GM21737 (cell line): ENCODE data around the gene PLA2G6.
"Not testable (repeated sequence)": the region's sequence is repeated elsewhere in the genome, so short reads cannot be mapped to it uniquely, and the experiment has no call there.

Experiments used
- ATAC-seq: cut with Tn5 transposase; IDR thresholded peaks from one replicate; pipeline ENCODE4 v1.9.1; 2021; ENCODE audit warnings: mild to moderate bottlenecking, moderate library complexity; ENCODE audit not compliant: unreplicated experiment

The PLA2G6 gene

DNA sequence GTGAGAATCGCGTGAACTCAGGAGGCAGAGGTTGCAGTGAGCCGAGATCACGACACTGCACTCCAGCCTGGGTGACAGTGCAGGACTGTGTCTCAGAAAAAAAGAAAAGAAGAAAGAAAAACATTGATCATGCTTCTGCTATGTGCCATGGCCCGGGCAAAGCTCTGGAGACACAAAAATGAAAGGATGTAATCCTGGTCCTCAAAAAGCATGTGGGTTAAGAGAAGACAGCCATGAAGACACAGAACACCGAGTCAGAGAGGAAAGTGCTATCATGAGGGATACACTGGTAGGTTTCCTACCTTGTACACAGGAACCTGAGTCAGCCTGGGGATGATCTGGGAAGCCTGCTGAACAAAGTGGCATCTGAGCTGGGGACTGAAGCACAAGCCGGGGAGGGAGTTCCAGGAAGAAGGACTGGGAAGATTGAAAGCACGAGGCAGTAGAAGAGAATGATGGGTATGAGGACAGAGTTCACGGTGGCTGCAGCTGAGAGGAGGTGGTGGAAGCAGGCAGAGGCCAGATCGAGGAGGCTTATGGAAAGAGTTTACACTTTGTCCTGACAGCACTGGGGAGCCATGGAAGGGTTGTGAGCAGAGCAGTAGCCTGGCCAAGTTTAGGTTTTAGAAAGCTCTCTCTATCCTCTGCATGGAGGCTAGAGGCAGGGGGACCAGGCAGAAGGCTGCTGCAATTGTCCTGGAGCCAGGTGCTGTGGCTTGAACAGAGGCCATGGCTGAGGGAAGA is 10.3 kb upstream of the PLA2G6 start:
- ATAC-seq: no peak

- ATAC-seq: no peak
Measured at GRCh38 chr22:38191055-38191454, 9.4 kb upstream of the PLA2G6 start.

- ATAC-seq: no peak
Measured at GRCh38 chr22:38190581-38190980, 9.0 kb upstream of the PLA2G6 start.

DNA sequence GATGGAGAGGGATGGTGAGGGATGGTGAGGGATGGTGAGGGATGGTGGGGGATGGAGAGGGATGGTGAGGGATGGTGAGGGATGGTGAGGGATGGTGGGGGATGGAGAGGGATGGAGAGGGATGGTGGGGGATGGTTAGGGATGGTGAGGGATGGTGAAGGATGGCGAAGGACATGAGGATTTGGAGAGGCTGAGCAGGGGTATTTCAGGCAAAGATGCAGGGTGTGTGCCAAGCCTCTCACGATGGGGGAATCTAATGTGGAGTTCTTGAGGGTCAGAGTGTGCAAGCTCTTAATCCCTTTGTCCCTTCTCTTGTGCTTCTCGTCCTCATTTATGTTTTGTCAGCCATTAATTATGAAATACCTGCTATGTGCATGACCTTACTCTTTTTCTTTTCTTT is 7.5 kb upstream of the PLA2G6 start:
- no peak for ATAC-seq

- ATAC-seq: no peak
Measured at GRCh38 chr22:38187413-38188212, 6.0 kb upstream of the PLA2G6 start.

DNA sequence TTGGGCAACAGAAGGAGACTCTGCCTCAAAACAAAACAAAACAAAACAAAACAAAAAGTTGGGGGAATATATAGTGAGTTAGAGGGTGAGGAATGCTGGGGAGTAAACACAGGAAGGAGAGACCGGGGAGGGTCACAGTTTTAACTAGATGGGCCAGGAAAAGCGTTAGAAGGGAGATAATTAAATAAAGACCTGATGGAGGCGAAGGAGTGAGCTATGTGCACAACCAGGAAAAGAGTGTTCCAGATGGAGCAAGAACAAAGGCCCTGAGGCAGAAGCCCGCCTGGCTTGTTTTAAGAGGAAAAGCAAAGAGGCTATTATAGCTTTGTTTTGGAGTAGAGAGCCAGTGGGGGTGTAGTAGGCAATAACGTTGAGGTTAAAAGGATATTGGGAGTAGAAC is 4.8 kb upstream of the PLA2G6 start:
- ATAC-seq: no peak

- no peak for ATAC-seq
Measured at GRCh38 chr22:38184788-38185187, 3.2 kb upstream of the PLA2G6 start.

- ATAC-seq: peak; percentile 30
Measured at GRCh38 chr22:38180841-38181452, 683 bp downstream of the PLA2G6 start.

DNA sequence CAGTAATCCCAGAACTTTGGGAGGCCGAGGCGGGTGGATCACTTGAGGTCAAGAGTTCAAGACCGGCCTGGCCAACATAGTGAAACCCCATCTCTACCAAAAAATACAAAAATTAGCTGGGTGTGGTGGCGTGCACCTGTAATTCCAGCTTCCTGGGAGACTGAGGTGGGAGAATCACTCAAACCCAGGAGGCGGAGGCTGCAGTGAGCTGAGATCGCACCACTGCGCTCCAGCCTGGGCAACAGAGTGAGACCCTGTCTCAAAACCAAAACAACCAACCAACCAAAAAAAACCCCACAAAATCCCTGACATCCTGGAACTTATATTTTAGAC is 3.1 kb downstream of the PLA2G6 start:
- not testable (repeated sequence) for ATAC-seq

DNA sequence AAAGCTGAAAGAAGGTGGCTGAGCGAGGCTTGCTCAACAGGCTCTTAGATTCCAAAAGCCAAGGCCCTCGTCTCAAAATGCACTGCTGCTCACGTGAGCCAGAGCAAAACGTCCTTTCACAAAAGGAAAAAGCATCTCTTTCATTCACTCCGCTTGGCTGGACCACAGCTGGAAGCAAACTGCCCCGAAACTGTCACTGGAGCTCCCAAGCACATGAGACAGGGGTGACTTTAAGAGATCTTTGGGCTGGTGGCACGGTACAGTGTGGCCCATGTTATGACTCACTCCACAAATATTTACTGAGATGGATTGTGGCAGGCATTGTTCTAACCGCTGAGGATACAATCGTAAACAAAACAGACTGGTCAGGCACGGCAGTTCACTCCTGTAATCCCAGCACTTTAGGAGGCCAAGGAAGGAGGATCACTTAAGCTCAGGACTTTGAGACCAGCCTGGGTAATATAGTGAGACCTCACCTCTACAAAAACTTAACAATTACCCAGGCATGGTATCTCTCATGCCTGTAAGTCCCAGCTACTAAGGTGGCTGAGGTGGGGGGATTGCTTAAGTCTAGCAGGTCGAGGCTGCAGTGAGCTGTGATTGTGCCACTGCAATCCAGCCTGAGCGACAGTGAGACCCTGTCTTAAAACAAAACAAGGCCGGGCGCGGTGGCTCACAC is 3.6 kb downstream of the PLA2G6 start:
- no peak for ATAC-seq

DNA sequence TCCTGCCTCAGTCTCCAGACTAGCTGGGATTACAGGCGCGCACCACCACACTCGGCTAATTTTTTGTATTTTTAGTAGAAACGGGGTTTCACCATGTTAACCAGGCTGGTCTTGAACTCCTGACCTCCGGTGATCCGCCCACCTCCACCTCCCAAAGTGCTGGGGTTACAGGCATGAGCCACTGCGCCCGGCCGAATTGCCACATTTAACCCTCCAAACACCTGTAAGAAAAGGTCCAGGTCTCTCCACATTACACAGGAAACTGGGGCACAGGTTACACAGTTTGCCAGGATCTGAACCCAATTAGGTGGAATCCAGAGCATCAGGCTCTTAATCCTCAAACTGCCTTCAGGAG is 4.1 kb downstream of the PLA2G6 start:
- ATAC-seq: not testable (repeated sequence)

DNA sequence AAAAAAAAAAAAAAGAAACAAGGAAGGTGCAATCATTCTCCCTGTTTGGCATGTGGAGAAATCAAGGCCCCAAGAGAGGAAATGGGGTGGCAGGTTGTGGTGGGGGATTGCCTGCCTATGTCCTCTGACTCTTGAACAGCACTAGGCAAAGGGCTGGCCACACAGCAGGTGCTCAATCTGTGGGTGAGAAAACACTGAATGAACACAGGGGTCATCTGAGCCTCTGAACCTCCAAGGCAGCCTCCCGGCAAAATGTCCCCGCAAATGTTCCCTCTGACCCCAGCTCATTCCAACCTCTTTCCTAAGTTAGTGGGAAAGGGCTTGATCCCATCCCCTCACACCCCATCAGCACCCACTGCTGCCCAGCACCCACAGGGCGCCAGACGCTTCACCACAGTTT is 4.6 kb downstream of the PLA2G6 start:
- ATAC-seq: no peak

GRCh38 chr22:38176170-38176741 is 5.4 kb downstream of the PLA2G6 start:
- no peak for ATAC-seq

- ATAC-seq: no peak
Measured at GRCh38 chr22:38175206-38176118, 6.2 kb downstream of the PLA2G6 start.

DNA sequence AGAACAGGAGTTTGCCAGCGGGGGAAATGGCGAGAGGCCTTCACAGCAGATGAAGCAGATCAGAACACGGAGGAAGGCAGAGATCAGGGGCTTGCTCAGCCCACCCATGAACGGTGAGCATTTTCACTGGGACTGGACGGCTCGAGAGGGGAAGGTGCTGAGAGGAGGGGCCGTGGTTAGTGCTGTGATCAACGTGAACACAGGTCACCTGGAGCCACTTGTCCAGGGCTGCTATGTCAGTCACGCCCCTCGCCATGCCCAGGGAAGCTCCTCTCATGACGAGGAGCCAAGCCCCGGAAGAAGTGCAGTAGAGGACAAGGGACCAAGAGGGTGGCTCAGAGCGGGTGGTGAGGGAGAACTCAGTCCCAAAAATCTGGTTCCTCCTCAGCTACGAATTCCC is 7.0 kb downstream of the PLA2G6 start:
- no peak for ATAC-seq

DNA sequence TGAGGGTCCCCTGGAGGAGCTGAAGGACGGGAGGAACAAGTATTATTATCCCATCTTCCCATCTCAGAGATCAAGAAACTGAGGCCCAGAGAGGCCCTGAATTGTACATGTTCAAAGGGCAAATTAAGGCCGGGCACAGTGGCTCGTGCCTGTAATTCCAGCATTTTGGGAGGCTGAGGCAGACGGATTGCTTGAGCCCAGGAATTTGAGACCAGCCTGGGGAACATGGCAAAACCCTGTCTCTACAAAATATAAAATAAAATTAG is 8.1 kb downstream of the PLA2G6 start:
- no peak for ATAC-seq

- ATAC-seq: no peak
Measured at GRCh38 chr22:38172832-38173640, 8.6 kb downstream of the PLA2G6 start.

DNA sequence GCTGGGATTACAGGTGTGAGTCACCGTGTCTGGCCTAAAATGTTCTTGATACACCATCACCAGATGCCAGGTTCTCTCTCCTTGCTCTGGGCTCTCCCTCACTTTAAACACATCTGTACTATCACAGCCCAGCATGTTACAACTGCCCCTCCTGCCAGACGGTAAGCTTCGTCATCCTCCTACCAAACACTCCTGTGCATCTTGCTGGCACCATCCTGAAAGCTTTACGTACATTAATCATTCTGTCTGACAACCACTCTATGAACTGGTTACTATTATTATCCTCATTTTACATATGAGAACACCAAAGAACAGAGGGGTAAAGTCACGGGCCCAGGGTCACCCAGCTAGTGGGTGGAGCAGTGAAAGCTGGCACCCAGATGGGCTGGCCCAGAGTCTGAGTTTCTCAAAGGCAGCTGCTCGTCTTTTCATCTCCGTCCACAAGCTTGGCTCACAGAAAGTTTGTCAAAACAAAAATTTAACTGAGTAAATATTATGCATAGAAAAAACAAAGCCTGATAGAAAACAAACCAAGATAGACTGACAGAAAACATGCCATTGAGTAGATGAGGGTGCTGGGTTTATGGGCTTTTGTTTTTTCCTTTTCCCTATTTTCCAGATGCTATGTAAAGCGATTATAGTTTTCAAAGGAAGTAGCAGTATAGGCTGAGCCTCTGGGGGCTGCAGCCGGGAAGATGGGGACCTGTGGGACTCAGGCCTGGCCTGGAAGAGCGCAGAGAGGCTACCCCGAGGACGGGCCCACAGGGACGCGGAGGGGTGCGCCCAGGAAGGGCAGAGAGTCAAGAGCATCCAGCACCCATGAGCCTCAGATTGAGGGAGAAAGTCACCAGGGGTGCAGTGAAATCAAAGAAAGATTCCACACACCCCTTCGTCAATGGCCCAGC is 9.5 kb downstream of the PLA2G6 start:
- no peak for ATAC-seq

- ATAC-seq: no peak
Measured at GRCh38 chr22:38170469-38170868, 11.2 kb downstream of the PLA2G6 start.
